Tibial nerve (tissue), 3 donors: ENCODE data around the gene SMYD3.

ENCODE experiments used
- CTCF ChIP-seq, 5 experiments: fragments of 200-600 bp in 3 of 5; fragments of 450-650 bp in 2 of 5; sonication (generic) in 3 of 5; IDR thresholded peaks; one replicate each; pipeline ENCODE4 v1.5.1; 2016 to 2019; ENCODE audit warnings: antibody characterized with exemption in 5 of 5, mild to moderate bottlenecking in 3 of 5, moderate library complexity in 2 of 5
- POLR2A ChIP-seq, 2 donors: fragments of 450-650 bp; IDR thresholded peaks; one replicate each; pipeline ENCODE4 v1.6.1; 2017; ENCODE audit warnings: antibody characterized with exemption in 2 of 2, mild to moderate bottlenecking in 2 of 2, moderate library complexity in 2 of 2

- no peak for TF ChIP-seq POLR2A (IDR thresholded peaks at IDR 0.05)
- TF ChIP-seq CTCF (IDR thresholded peaks at IDR 0.05), result no peak
Observed at GRCh38 chr1:246160905-246161304, 346.2 kb downstream of the SMYD3 start.
